Measurements from ENCODE around the gene XDH. TPM values are rescaled to one million over a fixed set of nuclear protein-coding genes. Genes with fewer than 3 reads are reported as not detected.

Gene XDH
- total and polyA plus RNA-seq, 9 of the 15 experiments (the other 6 are each of a cell fraction or from before 2014, with no cell fraction given) = 0.04 to 0.06 TPM; not detected in 7

- ChIA-PET CTCF (ENCODE audit: low intra/inter-chr PET ratio) (no interaction called here), POLR2A (interaction anchor here (0.5 kb wide), 1 partner anchor 26 kb away, joined by 3 read pairs; no protein-coding TSS in a partner anchor)
- Histone ChIP-seq H3K9me3 (replicated peaks; ENCODE audit: control insufficient read depth, insufficient read depth, low read depth, low read length) (no peaks in the 10 kb centered on the region), H3K4me1 (replicated peaks in 1 of 2; ENCODE audit: control insufficient read depth in 2 of 2, insufficient read depth in 2 of 2, low read length in 2 of 2) (no peaks in the 10 kb centered on the region), H3K4me2 (ENCODE audit: insufficient read depth, low read length) (no peak overlapping the region), H2AFZ (ENCODE audit: low read depth, low read length) (no peak overlapping the region), H3K27ac (ENCODE audit: extremely low read depth, low read depth, low read length) (no peak overlapping the region), H3K27me3 (ENCODE audit: control insufficient read depth in 2 of 2, insufficient read depth in 2 of 2, low read length in 2 of 2) (no peaks in the 10 kb centered on the region), H3K4me3 (no peak overlapping the region), H3K9me1 (ENCODE audit: control insufficient read depth, insufficient read depth, low read length) (no peaks in the 10 kb centered on the region), H4K20me1 (replicated peaks; ENCODE audit: control insufficient read depth, insufficient read depth, low read length) (no peaks in the 10 kb centered on the region), H3K36me3 (ENCODE audit: control insufficient read depth, insufficient read depth, low read length) (no peaks in the 10 kb centered on the region), H3K9ac (ENCODE audit: insufficient read depth in 1 of 2, low read depth in 2 of 2, low read length in 2 of 2) (no peak overlapping the region), H3K79me2 (ENCODE audit: control insufficient read depth, insufficient read depth, low read length) (no peaks in the 10 kb centered on the region)
- DNase-seq (ENCODE audit: extremely low read depth in 1 of 4, low spot score in 3 of 4) (no peak), ATAC-seq (no peak), FAIRE-seq (no peak)
- TF ChIP-seq CREB3 (tag; conservative IDR thresholded peaks at IDR 0.05; ENCODE audit: low read depth) (no peak), GABPB2 (CRISPR knock-in tag; conservative IDR thresholded peaks at IDR 0.05) (no peak), NBN (IDR thresholded peaks at IDR 0.05; ENCODE audit: low read depth) (no peak), GATAD2A (IDR thresholded peaks at IDR 0.05) (no peak), HES1 (IDR thresholded peaks at IDR 0.05; ENCODE audit: low read depth) (no peak), ZBTB2 (IDR thresholded peaks at IDR 0.05) (no peak), DLX4 (CRISPR knock-in tag; IDR thresholded peaks at IDR 0.05) (no peak), ZC3H4 (CRISPR knock-in tag; IDR thresholded peaks at IDR 0.05; ENCODE audit: borderline replicate concordance) (no peak), EP300 (IDR thresholded peaks at IDR 0.05; ENCODE audit: low read length) (no peak), ZNF655 (CRISPR knock-in tag; IDR thresholded peaks at IDR 0.05) (no peak), RBM14 (IDR thresholded peaks at IDR 0.05; ENCODE audit: borderline replicate concordance, insufficient read depth, low read depth, low read length) (no peak), ZNF740 (CRISPR knock-in tag; IDR thresholded peaks at IDR 0.05) (no peak), ZNF740 (tag; IDR thresholded peaks at IDR 0.05) (no peak)
- intact Hi-C loops (cut with micrococcal nuclease) = no loop called here
- 0% methylated on average over 2 of the region's 2 CpGs for WGBS (ENCODE audit: insufficient coverage, low coverage, missing lambda C conversion rate)
- BruUV-seq (replicated peaks) = no TSS peak
- in situ Hi-C loops (cut with MboI) = no loop called here
Measured at GRCh38 chr2:31440764-31441163, 26.2 kb upstream of the XDH start.

All from K562 (cell line).